GM12878 (cell line): ENCODE data around the gene CACNA2D1. TPM values are rescaled to one million over a fixed set of nuclear protein-coding genes. Genes with fewer than 3 reads are reported as not detected.

Experiments
- ATAC-seq: fragments of 200-7000 bp; cut with Tn5 transposase; 3 replicates; pipeline ENCODE4 v1.9.1; 2020; ENCODE audit warnings: mild to moderate bottlenecking, moderate library complexity
- BruUV-seq: library from RNA; stranded (reverse); fragments of 400-500 nt; replicated peaks from 2 replicates; lab custom pipeline; 2021; lab: Mats Ljungman, UMichigan
- CTCF ChIA-PET: fragments of 300-600 bp; sonication (Branson Sonifier 250); formaldehyde crosslinking; extraction: SDS; loops from one replicate; lab custom pipeline; 2021; ENCODE audit warnings: inconsistent platforms; lab: Yijun Ruan, JAX
- POLR2A ChIA-PET: fragments of 350-600 bp; formaldehyde crosslinking; extraction: SDS; loops from one replicate; lab custom pipeline; 2021; ENCODE audit warnings: inconsistent platforms; lab: Charles Lee
- RAD21 ChIA-PET: fragments of 300-600 bp; sonication (Branson Sonifier 250); formaldehyde crosslinking; loops from one replicate; lab custom pipeline; 2023; ENCODE audit warnings: antibody characterized with exemption; ENCODE audit not compliant: unreplicated experiment; lab: Charles Lee
- SMC1A ChIA-PET: fragments of 300-600 bp; sonication (Branson Sonifier 250); formaldehyde crosslinking; loops from one replicate; lab custom pipeline; 2023; ENCODE audit not compliant: unreplicated experiment, uncharacterized antibody; lab: Charles Lee
- DNase-seq: peaks from one replicate; pipeline ENCODE4 v3.0.0-alpha.2; 2011; ENCODE audit warnings: low read depth, low spot score
- FAIRE-seq: peaks from 3 replicates; lab custom pipeline; 2011; peaks lifted over from hg19 to GRCh38; lab: Jason Lieb, UNC
- H2AFZ ChIP-seq: 2 replicates; pipeline ENCODE4 v1.6.0; 2011; ENCODE audit warnings: low read depth, low read length, control low read depth; ENCODE audit not compliant: control insufficient read depth
- H3K27ac ChIP-seq: 2 replicates; pipeline ENCODE4 v1.5.1; 2011; ENCODE audit warnings: control low read depth; ENCODE audit not compliant: control insufficient read depth, insufficient read depth
- H3K27me3 ChIP-seq, 2 experiments: replicated peaks in 1 of 2; 2 replicates each; pipeline versions ENCODE4 v1.6.0 to v1.6.1; 2011; ENCODE audit warnings: low read length in 1 of 2; ENCODE audit not compliant: control insufficient read depth in 2 of 2, insufficient read depth in 2 of 2
- H3K36me3 ChIP-seq, 2 experiments: 2 replicates each; pipeline ENCODE4 v1.5.1; 2011; ENCODE audit warnings: low read length in 1 of 2; ENCODE audit not compliant: control insufficient read depth in 2 of 2, insufficient read depth in 2 of 2
- H3K4me1 ChIP-seq: 2 replicates; pipeline ENCODE4 v1.6.1; 2011; ENCODE audit warnings: mild to moderate bottlenecking, low read length, moderate library complexity, mixed read lengths; ENCODE audit not compliant: control insufficient read depth, insufficient read depth
- H3K4me2 ChIP-seq: 2 replicates; pipeline ENCODE4 v1.6.0; 2011; ENCODE audit warnings: control low read depth; ENCODE audit not compliant: control insufficient read depth, insufficient read depth
- H3K4me3 ChIP-seq: fragments of 200-600 bp; sonication (generic); 2 replicates; pipeline ENCODE4 v1.5.1; 2016
- H3K79me2 ChIP-seq: 2 replicates; pipeline ENCODE4 v1.6.0; 2011; ENCODE audit warnings: low read length; ENCODE audit not compliant: control insufficient read depth, insufficient read depth
- H3K9ac ChIP-seq: 2 replicates; pipeline ENCODE4 v1.8.0; 2011; ENCODE audit warnings: low read length, control low read depth, mixed read lengths; ENCODE audit not compliant: control insufficient read depth, insufficient read depth
- H3K9me3 ChIP-seq: replicated peaks from 3 replicates; pipeline ENCODE4 v1.5.1; 2011; ENCODE audit warnings: mild to moderate bottlenecking, low read length; ENCODE audit not compliant: control insufficient read depth, insufficient read depth
- H4K20me1 ChIP-seq: 2 replicates; pipeline ENCODE4 v1.6.0; 2011; ENCODE audit not compliant: control insufficient read depth, insufficient read depth
- CBX5 ChIP-seq: sonication (generic); IDR thresholded peaks from 2 replicates; pipeline ENCODE4 v1.6.1; 2016; ENCODE audit warnings: low read depth, moderate library complexity, mild to moderate bottlenecking, inconsistent platforms
- CHD2 ChIP-seq: IDR thresholded peaks from 2 replicates; pipeline ENCODE4 v1.6.1; 2011; ENCODE audit warnings: low read depth, low read length, improper control_type of control experiment, borderline replicate concordance
- ETV6 ChIP-seq, 2 experiments: fragments of 450-650 bp in 1 of 2; IDR thresholded peaks in 1 of 2; conservative IDR thresholded peaks in 1 of 2; 2 replicates each; pipeline ENCODE4 v1.6.1; 2014; ENCODE audit warnings: antibody characterized with exemption in 1 of 2, borderline replicate concordance in 1 of 2, low read depth in 1 of 2, mild to moderate bottlenecking in 1 of 2, moderate library complexity in 1 of 2
- HDAC6 ChIP-seq: fragments of 200-600 bp; sonication (generic); IDR thresholded peaks from one replicate; pipeline ENCODE4 v1.8.0; 2017; ENCODE audit warnings: antibody characterized with exemption; ENCODE audit not compliant: unreplicated experiment
- HDGF ChIP-seq: fragments of 450-650 bp; IDR thresholded peaks from 2 replicates; pipeline ENCODE4 v1.6.1; 2016; ENCODE audit warnings: antibody characterized with exemption
- IKZF1 ChIP-seq: fragments of 450-650 bp; conservative IDR thresholded peaks from 2 replicates; pipeline ENCODE4 v1.6.1; 2017; ENCODE audit warnings: antibody characterized with exemption, mild to moderate bottlenecking
- IKZF2 ChIP-seq, 2 experiments: fragments of 450-650 bp; IDR thresholded peaks; 2 replicates each; pipeline ENCODE4 v1.6.1; 2017; ENCODE audit warnings: mild to moderate bottlenecking in 2 of 2, moderate library complexity in 2 of 2
- JUNB ChIP-seq: IDR thresholded peaks from 2 replicates; pipeline ENCODE4 v1.6.1; 2016; ENCODE audit warnings: antibody characterized with exemption, mild to moderate bottlenecking
- MEF2A ChIP-seq: IDR thresholded peaks from 2 replicates; pipeline ENCODE4 v1.6.1; 2011; ENCODE audit warnings: low read depth, mild to moderate bottlenecking, low read length, moderate library complexity; ENCODE audit not compliant: insufficient read depth
- MTA3 ChIP-seq: IDR thresholded peaks from 2 replicates; pipeline ENCODE4 v1.6.1; 2012; ENCODE audit warnings: low read length, inconsistent platforms, borderline replicate concordance
- MXI1 ChIP-seq: fragments of 150-350 bp; IDR thresholded peaks from 2 replicates; pipeline ENCODE4 v1.6.1; 2011; ENCODE audit warnings: low read depth, mild to moderate bottlenecking, inconsistent platforms, low read length, improper control_type of control experiment
- RCOR1 ChIP-seq: conservative IDR thresholded peaks from 2 replicates; pipeline ENCODE4 v1.6.1; 2012; ENCODE audit warnings: low read depth, low read length, improper control_type of control experiment
- RELA ChIP-seq: fragments of 450-650 bp; IDR thresholded peaks from 2 replicates; pipeline ENCODE4 v1.8.0; 2014; ENCODE audit warnings: borderline replicate concordance; ENCODE audit not compliant: partially characterized antibody
- SIN3A ChIP-seq: IDR thresholded peaks from 2 replicates; pipeline ENCODE4 v1.6.1; 2012; ENCODE audit warnings: low read depth, low read length, improper control_type of control experiment
- SPI1 ChIP-seq: IDR thresholded peaks from 2 replicates; pipeline ENCODE4 v1.6.1; 2011; ENCODE audit warnings: low read depth, mild to moderate bottlenecking, low read length, moderate library complexity, borderline replicate concordance; ENCODE audit not compliant: insufficient read depth
- WGBS: methylation state at CpG from one replicate; pipeline ENCODE4 v1.1.6; 2016; ENCODE audit warnings: low lambda C conversion rate; ENCODE audit not compliant: insufficient replicate concordance, insufficient coverage; ENCODE audit errors: missing lambda C conversion rate; 5-methylcytosine and 5-hydroxymethylcytosine counted together
- in situ Hi-C: fragments of 300-500 bp; cut with MboI; formaldehyde crosslinking; loops from 9 replicates; pipeline ENCODE4 v1.14.3; 2018; ENCODE audit warnings: mixed read lengths
- intact Hi-C: fragments of 100-400 bp; cut with micrococcal nuclease; formaldehyde crosslinking; loops from one replicate; pipeline ENCODE4 v1.14.2; 2022; ENCODE audit not compliant: unreplicated experiment
- polyA plus RNA-seq, 11 experiments: library from polyadenylated mRNA; depleted of rRNA in 4 of 11; unstranded in 6 of 11; stranded (reverse) in 5 of 11; fragments of >200 nt; fragmentation: Nextera tagmentation in 4 of 11; fragmentation: Illumina TruSeq in 1 of 11; extraction: Ambion mirVana in 4 of 11; extraction: Trizol in 1 of 11; gene quantifications; 1 replicate in 1 of 11; 2 replicates in 10 of 11; pipeline versions ENCODE4 v1.2.1 to v1.2.3, GENCODE V29; 2011 to 2016; ENCODE audit warnings: inconsistent platforms in 2 of 11, missing spikeins in 2 of 11, low read depth in 1 of 11
- total RNA-seq, 4 experiments: library from RNA; depleted of rRNA in 3 of 4; stranded (reverse); fragments of >200 nt in 3 of 4; fragmentation: Illumina TruSeq in 1 of 4; extraction: Trizol in 1 of 4; gene quantifications; 2 replicates each; pipeline versions ENCODE4 v1.2.1 to v1.2.3, GENCODE V29; 2013 to 2021
- TF ChIP-seq, protein P1 (sequence below): fragments of 450-650 bp; IDR thresholded peaks from 2 replicates; pipeline ENCODE4 v1.6.1; 2017; ENCODE audit warnings: antibody characterized with exemption, mild to moderate bottlenecking, moderate library complexity

CACNA2D1 gene
- total and polyA plus RNA-seq, 10 of the 15 experiments (the other 5 are each of a cell fraction or from before 2014, with no cell fraction given): 0.14 to 14.8 (median 0.97) TPM

- BruUV-seq: no TSS peak
- FAIRE-seq (no peak), DNase-seq (no peak), ATAC-seq (no peak)
- H2AFZ ChIP-seq: no peak overlapping the region
- no peaks in the 10 kb centered on the region for H3K9me3 ChIP-seq
- no peaks in the 10 kb centered on the region for H3K4me1 ChIP-seq
- no peaks in the 10 kb centered on the region for H3K79me2 ChIP-seq
- RAD21 ChIA-PET: interaction anchor here (0.6 to 1.9 kb wide), 7 partner anchors 10 to 97 kb away, joined by 3 to 4 read pairs (median 4); no protein-coding TSS in a partner anchor
- H4K20me1 ChIP-seq: no peaks in the 10 kb centered on the region
- TF ChIP-seq RELA: no peak
- TF ChIP-seq MXI1: no peak
- TF ChIP-seq MEF2A: no peak
- TF ChIP-seq MTA3: no peak
- TF ChIP-seq SIN3A: no peak
- TF ChIP-seq CBX5: no peak
- no peak for TF ChIP-seq HDGF
- H3K27me3 ChIP-seq: no peaks in the 10 kb centered on the region
- in situ Hi-C loops (no loop called here), intact Hi-C loops (loop anchor here (10.0 kb wide), 1 partner anchor 239 kb away; no protein-coding TSS in a partner anchor)
- SMC1A ChIA-PET: interaction anchor here (0.8 to 2.2 kb wide), 14 partner anchors 8 to 261 kb away, joined by 3 to 11 read pairs (median 4); no protein-coding TSS in a partner anchor
- no peak overlapping the region for H3K27ac ChIP-seq
- H3K4me2 ChIP-seq: no peak overlapping the region
- no peak overlapping the region for H3K9ac ChIP-seq
- CTCF ChIA-PET: interaction anchor here (0.7 to 1.6 kb wide), 9 partner anchors 8 to 436 kb away, joined by 3 to 6 read pairs (median 4); no protein-coding TSS in a partner anchor
- no peak overlapping the region for H3K4me3 ChIP-seq
- POLR2A ChIA-PET: interaction anchor here (0.6 to 1.6 kb wide), 3 partner anchors 19 to 125 kb away, joined by 3 to 5 read pairs (median 4); no protein-coding TSS in a partner anchor
- 0% methylated on average over 1 of the region's 1 CpG for WGBS
- no peaks in the 10 kb centered on the region for H3K36me3 ChIP-seq
These were observed 150.1 kb downstream of the CACNA2D1 start for GRCh38 chr7:82293467-82293866.

DNA sequence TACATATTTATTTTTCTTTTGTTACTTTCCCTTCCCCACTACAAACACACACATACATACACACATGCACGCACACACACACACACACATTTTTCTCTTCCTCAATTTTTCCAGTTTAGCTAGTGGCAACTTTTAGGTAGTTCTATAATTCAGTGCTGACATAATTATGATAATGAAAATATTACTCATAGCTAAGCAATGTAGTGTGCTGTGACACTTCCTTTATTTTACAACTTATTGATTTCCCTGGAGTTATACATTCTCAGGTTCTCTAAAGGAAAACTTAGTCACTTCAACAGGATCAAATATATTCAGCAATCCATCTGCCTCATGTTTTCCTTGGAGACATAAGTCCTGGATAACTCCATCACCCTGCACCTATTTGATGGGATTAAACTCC is 151.6 kb downstream of the CACNA2D1 start:
- Histone ChIP-seq H3K27ac (no peak overlapping the region), H2AFZ (no peak overlapping the region), H4K20me1 (no peaks in the 10 kb centered on the region), H3K4me3 (no peak overlapping the region), H3K9me3 (no peaks in the 10 kb centered on the region), H3K9ac (no peak overlapping the region), H3K27me3 (no peaks in the 10 kb centered on the region), H3K36me3 (no peaks in the 10 kb centered on the region), H3K79me2 (no peaks in the 10 kb centered on the region), H3K4me1 (no peaks in the 10 kb centered on the region), H3K4me2 (no peak overlapping the region)
- intact Hi-C loops (loop anchor here (10.0 kb wide), 1 partner anchor 237 kb away; no protein-coding TSS in a partner anchor), in situ Hi-C loops (no loop called here)
- ChIA-PET POLR2A (interaction anchor here (1.1 kb wide), 1 partner anchor 12 kb away, joined by 5 read pairs; no protein-coding TSS in a partner anchor), CTCF (interaction anchor here (0.6 to 1.5 kb wide), 3 partner anchors 10 to 199 kb away, joined by 3 to 4 read pairs (median 3); no protein-coding TSS in a partner anchor), RAD21 (interaction anchor here (1.1 to 1.6 kb wide), 2 partner anchors 12 to 80 kb away, joined by 3 read pairs; no protein-coding TSS in a partner anchor), SMC1A (interaction anchor here (0.5 to 2.2 kb wide), 10 partner anchors 9 to 68 kb away, joined by 3 to 6 read pairs (median 3); no protein-coding TSS in a partner anchor)
- ATAC-seq: peak; percentile 67
- no peak for DNase-seq
- 0% methylated on average over 1 of the region's 1 CpG for WGBS
- FAIRE-seq: peak; percentile 38
- no TSS peak for BruUV-seq
- TF ChIP-seq ETV6 (conservative IDR thresholded peaks at IDR 0.05 in 1 of 2, IDR thresholded peaks at IDR 0.05 in 1 of 2; ENCODE audit: borderline replicate concordance in 1 of 2, low read depth in 1 of 2) (no peak), IKZF2 (IDR thresholded peaks at IDR 0.05) (peak; percentile 37 to 45; a peak in 2 of 4 replicates), RCOR1 (no peak), CHD2 (no peak), JUNB (0 out of 2 replicates have a peak, but pooled peaks have one; percentile 20), HDAC6 (no peak), SPI1 (no peak), IKZF1 (0 out of 2 replicates have a peak, but pooled peaks have one; percentile 18)
- TF ChIP-seq, protein P1, sequence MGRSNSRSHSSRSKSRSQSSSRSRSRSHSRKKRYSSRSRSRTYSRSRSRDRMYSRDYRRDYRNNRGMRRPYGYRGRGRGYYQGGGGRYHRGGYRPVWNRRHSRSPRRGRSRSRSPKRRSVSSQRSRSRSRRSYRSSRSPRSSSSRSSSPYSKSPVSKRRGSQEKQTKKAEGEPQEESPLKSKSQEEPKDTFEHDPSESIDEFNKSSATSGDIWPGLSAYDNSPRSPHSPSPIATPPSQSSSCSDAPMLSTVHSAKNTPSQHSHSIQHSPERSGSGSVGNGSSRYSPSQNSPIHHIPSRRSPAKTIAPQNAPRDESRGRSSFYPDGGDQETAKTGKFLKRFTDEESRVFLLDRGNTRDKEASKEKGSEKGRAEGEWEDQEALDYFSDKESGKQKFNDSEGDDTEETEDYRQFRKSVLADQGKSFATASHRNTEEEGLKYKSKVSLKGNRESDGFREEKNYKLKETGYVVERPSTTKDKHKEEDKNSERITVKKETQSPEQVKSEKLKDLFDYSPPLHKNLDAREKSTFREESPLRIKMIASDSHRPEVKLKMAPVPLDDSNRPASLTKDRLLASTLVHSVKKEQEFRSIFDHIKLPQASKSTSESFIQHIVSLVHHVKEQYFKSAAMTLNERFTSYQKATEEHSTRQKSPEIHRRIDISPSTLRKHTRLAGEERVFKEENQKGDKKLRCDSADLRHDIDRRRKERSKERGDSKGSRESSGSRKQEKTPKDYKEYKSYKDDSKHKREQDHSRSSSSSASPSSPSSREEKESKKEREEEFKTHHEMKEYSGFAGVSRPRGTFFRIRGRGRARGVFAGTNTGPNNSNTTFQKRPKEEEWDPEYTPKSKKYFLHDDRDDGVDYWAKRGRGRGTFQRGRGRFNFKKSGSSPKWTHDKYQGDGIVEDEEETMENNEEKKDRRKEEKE: no peak
